ENCODE data around the gene CATSPERD. TPM values are rescaled to one million over a fixed set of nuclear protein-coding genes. Genes with fewer than 3 reads are reported as not detected.

The CATSPERD gene
- total and polyA plus RNA-seq, 7 donors = not detected

GRCh38 chr19:5809053-5809452 lies 88.6 kb downstream of the CATSPERD start:
- H3K27ac ChIP-seq = no peak overlapping the region
- intact Hi-C loops (cut with DNase I) = loop anchor here in 1 of 2 donors (10.0 kb wide), 1 partner anchor 216 kb away; no protein-coding TSS in a partner anchor

DNA sequence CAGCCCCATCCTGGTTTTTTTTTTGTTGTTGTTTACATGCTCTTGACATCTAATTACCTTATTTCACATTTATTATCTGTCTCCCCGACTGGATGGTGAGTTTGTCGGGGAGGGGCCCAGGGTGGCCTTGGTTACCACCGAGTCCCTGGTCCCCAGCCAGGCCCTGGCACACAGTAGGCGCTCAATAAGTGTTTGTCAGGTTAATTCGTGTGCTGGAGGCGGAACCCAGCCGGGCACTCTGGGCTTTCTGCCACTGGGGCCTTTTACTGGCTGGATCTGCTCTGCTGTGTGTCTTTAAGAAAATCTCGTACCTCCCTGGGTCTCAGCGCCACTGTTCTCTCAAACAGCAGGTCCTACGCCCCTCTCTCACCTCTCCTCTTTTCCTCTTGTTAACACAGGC lies 89.0 kb downstream of the CATSPERD start:
- no peak for TF ChIP-seq CTCF (IDR thresholded peaks at IDR 0.05)
- Histone ChIP-seq H3K4me1 (no peaks in the 10 kb centered on the region), H3K4me3 (no peak overlapping the region), H3K27me3 (ENCODE audit: insufficient read depth in 3 of 3, low read length in 2 of 3) (peaks cover 0 to 50% (median 11%) of the 10 kb centered on the region in 3 donors), H3K9me3 (no peaks in the 10 kb centered on the region), H3K27ac (no peak overlapping the region), H3K36me3 (ENCODE audit: insufficient read depth in 1 of 2, low read depth in 1 of 2) (no peaks in the 10 kb centered on the region)
- intact Hi-C loops (cut with DNase I) = loop anchor here in 1 of 2 donors (10.0 kb wide), 1 partner anchor 215 kb away; no protein-coding TSS in a partner anchor
- ATAC-seq (no peak), DNase-seq (no peak)
- WGBS, 3 donors = 69 to 79% (median 76%) methylated on average over 10 of the region's 10 CpGs

More at GRCh38 chr19:5809053-5809452, 88.6 kb downstream of the CATSPERD start:
- Histone ChIP-seq H3K27me3 (ENCODE audit: insufficient read depth in 3 of 3, low read length in 2 of 3) (peaks cover 0 to 50% (median 13%) of the 10 kb centered on the region in 3 donors), H3K4me3 (no peak overlapping the region), H3K36me3 (ENCODE audit: insufficient read depth in 1 of 2, low read depth in 1 of 2) (no peaks in the 10 kb centered on the region), H3K9me3 (no peaks in the 10 kb centered on the region), H3K4me1 (no peaks in the 10 kb centered on the region)
- TF ChIP-seq CTCF (IDR thresholded peaks at IDR 0.05) = no peak
- 85 to 86% (median 85%) methylated on average over 9 of the region's 9 CpGs for WGBS, 3 donors
- ATAC-seq (no peak), DNase-seq (no peak)

DNA sequence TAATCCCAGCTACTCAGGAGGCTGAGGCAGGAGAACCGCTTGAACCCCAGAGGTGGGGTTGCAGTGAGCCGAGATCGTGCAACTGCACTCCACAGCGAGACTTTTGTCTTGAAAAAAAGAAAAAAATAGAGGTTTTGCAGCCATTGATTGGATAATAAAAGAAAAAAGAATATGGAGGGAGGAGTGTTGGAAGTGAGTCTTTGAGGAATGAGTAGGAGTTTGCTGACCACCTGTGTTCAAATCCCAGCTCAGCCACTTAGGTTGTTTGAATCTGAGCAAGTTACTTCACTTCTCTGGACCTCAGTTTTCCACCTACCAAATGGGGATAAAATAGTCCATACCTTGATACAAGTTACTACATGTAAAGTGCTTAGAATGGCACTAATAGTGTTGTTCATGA lies 90.7 kb downstream of the CATSPERD start:
- WGBS, 3 donors = 83 to 86% (median 83%) methylated on average over 4 of the region's 4 CpGs
- H3K4me3 ChIP-seq = no peak overlapping the region
- H3K4me1 ChIP-seq = no peaks in the 10 kb centered on the region
- no peak for TF ChIP-seq CTCF (IDR thresholded peaks at IDR 0.05)
- ATAC-seq (no peak), DNase-seq (no peak)
- H3K27ac ChIP-seq = no peak overlapping the region
- H3K9me3 ChIP-seq = no peaks in the 10 kb centered on the region
- H3K27me3 ChIP-seq (ENCODE audit: insufficient read depth in 3 of 3, low read length in 2 of 3) = peaks cover 0 to 44% (median 5%) of the 10 kb centered on the region in 3 donors
- intact Hi-C loops (cut with DNase I) = no loop called here
- no peaks in the 10 kb centered on the region for H3K36me3 ChIP-seq (ENCODE audit: insufficient read depth in 1 of 2, low read depth in 1 of 2)

DNA sequence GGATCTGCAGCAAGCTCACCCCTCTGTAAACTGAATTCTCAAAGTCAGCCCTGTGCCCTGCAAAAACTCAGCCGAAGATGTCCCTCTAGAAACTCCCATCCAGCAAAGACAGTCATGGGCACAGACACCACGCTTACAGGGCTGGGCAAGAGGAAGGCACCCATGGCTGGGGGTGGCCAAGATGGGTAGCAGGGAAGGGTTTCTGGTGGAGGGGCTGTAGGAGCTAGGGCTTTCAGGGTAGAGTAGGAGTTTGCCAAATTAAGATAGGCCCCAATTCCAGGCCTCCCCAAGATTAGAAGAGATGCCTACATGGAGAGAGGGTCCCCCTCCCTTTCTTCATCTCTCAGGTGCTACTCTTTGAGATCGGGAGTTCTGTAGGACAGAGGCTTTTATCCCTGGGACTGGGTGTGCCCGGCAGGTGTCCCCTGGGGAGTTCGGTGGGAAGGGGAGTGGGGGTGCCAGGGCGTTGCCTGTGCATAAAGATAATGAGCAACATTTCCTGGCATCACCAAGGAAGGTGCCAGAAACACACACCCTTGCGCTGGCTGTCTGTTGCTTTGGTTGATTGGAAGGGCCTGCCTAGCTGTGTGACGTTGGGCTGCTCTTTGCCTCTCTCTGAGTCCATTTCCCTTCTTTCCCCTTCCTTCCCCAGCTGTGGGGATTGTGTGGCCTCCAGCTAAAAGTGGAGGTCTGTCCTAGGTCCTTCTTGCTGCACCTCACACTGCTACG lies 93.8 kb downstream of the CATSPERD start:
- TF ChIP-seq CTCF (IDR thresholded peaks at IDR 0.05) = no peak
- Histone ChIP-seq H3K36me3 (ENCODE audit: insufficient read depth in 1 of 2, low read depth in 1 of 2) (no peaks in the 10 kb centered on the region), H3K27ac (no peak overlapping the region), H3K4me3 (no peak overlapping the region), H3K9me3 (no peaks in the 10 kb centered on the region), H3K27me3 (ENCODE audit: insufficient read depth in 3 of 3, low read length in 2 of 3) (peaks cover 0 to 37% (median 3%) of the 10 kb centered on the region in 3 donors), H3K4me1 (no peaks in the 10 kb centered on the region)
- no peak for DNase-seq
- WGBS, 3 donors = 66 to 71% (median 70%) methylated on average over 8 to 9 of the region's 9 CpGs
- intact Hi-C loops (cut with DNase I) = no loop called here
- no peak for ATAC-seq
